ENCODE data around the gene ADAD2. TPM values are rescaled to one million over a fixed set of nuclear protein-coding genes. Genes with fewer than 3 reads are reported as not detected.

Gene ADAD2
- total RNA-seq, 1 donor from 2014 or later: not detected

GRCh38 chr16:84194018-84194417, 3.1 kb downstream of the ADAD2 start:
- DNase-seq (ENCODE audit: low read depth) (no peak), FAIRE-seq (no peak)
- Histone ChIP-seq H3K27me3 (ENCODE audit: insufficient read depth, low read length) (no peaks in the 10 kb centered on the region), H3K27ac (ENCODE audit: low read depth, low read length) (no peak overlapping the region), H3K79me2 (ENCODE audit: insufficient read depth, low read length) (no peaks in the 10 kb centered on the region), H2AFZ (ENCODE audit: low read depth, low read length) (no peak overlapping the region), H3K9ac (ENCODE audit: low read length) (no peak overlapping the region), H3K4me1 (ENCODE audit: insufficient read depth, low read length) (peaks cover 4% of the 10 kb centered on the region), H3K9me3 (ENCODE audit: insufficient read depth, low read depth, low read length) (no peaks in the 10 kb centered on the region), H3K4me3 (ENCODE audit: insufficient read depth, low read depth, low read length) (no peak overlapping the region), H3K36me3 (ENCODE audit: insufficient read depth, low read length) (no peaks in the 10 kb centered on the region), H4K20me1 (ENCODE audit: insufficient read depth, low read length) (no peaks in the 10 kb centered on the region), H3K4me2 (ENCODE audit: low read length) (no peak overlapping the region)
- Mint-ChIP-seq H3K4me1 (ENCODE audit: low read depth, unreplicated experiment) (no peaks in the 10 kb centered on the region), H3K36me3 (ENCODE audit: low read depth, unreplicated experiment) (no peaks in the 10 kb centered on the region), H3K27me3 (ENCODE audit: low read depth, unreplicated experiment) (peaks cover 15% of the 10 kb centered on the region), H3K4me3 (ENCODE audit: unreplicated experiment) (no peak overlapping the region), H3K9me3 (ENCODE audit: unreplicated experiment) (no peaks in the 10 kb centered on the region), H3K27ac (ENCODE audit: unreplicated experiment) (no peak overlapping the region)
- TF ChIP-seq, protein P1, sequence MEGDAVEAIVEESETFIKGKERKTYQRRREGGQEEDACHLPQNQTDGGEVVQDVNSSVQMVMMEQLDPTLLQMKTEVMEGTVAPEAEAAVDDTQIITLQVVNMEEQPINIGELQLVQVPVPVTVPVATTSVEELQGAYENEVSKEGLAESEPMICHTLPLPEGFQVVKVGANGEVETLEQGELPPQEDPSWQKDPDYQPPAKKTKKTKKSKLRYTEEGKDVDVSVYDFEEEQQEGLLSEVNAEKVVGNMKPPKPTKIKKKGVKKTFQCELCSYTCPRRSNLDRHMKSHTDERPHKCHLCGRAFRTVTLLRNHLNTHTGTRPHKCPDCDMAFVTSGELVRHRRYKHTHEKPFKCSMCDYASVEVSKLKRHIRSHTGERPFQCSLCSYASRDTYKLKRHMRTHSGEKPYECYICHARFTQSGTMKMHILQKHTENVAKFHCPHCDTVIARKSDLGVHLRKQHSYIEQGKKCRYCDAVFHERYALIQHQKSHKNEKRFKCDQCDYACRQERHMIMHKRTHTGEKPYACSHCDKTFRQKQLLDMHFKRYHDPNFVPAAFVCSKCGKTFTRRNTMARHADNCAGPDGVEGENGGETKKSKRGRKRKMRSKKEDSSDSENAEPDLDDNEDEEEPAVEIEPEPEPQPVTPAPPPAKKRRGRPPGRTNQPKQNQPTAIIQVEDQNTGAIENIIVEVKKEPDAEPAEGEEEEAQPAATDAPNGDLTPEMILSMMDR (IDR thresholded peaks at IDR 0.05; ENCODE audit: insufficient read depth, low read depth, low read length): no peak
- no peak for TF ChIP-seq EZH2 (IDR thresholded peaks at IDR 0.05; ENCODE audit: insufficient read depth, low read length)

DNA sequence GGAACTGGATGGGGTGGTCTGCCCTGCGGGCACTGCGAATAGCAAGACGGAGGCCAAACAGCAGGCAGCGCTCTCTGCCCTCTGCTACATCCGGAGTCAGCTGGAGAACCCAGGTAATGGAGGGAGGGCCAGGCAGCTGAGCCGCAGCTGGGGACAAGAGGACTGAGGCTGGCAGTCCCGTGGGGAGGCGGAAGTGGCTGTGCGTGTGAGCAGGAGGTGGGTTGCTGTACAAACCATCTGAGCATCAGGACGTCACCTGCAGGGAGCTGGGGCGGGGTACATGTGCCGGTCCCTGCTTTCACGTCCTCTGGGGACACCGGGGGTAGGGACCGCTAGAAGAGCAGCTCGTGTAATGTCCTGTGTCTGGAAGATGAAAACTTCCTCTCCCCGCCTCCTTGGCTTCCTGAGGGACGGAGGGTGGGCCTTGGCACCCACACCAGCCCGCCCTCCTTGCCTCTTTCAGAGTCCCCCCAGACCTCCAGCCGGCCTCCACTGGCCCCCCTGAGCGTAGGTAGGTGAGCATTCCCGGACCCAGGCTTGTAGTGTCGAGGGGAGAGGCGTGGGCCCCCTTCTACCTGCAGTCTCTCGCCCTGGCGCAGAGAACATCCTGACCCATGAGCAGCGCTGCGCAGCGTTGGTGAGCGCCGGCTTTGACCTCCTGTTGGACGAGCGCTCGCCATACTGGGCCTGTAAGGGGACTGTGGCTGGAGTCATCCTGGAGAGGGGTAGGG, 3.7 kb downstream of the ADAD2 start:
- Histone ChIP-seq H3K27me3 (ENCODE audit: insufficient read depth, low read length) (peaks cover 3% of the 10 kb centered on the region), H3K79me2 (ENCODE audit: insufficient read depth, low read length) (no peaks in the 10 kb centered on the region), H3K36me3 (ENCODE audit: insufficient read depth, low read length) (no peaks in the 10 kb centered on the region), H3K4me2 (ENCODE audit: low read length) (no peak overlapping the region), H3K4me1 (ENCODE audit: insufficient read depth, low read length) (peaks cover 4% of the 10 kb centered on the region), H2AFZ (ENCODE audit: low read depth, low read length) (no peak overlapping the region), H3K9ac (ENCODE audit: low read length) (no peak overlapping the region), H3K9me3 (ENCODE audit: insufficient read depth, low read depth, low read length) (no peaks in the 10 kb centered on the region), H3K27ac (ENCODE audit: low read depth, low read length) (no peak overlapping the region), H3K4me3 (ENCODE audit: insufficient read depth, low read depth, low read length) (no peak overlapping the region), H4K20me1 (ENCODE audit: insufficient read depth, low read length) (no peaks in the 10 kb centered on the region)
- FAIRE-seq (no peak), DNase-seq (ENCODE audit: low read depth) (no peak)
- H3K9me3 Mint-ChIP-seq (ENCODE audit: unreplicated experiment): no peaks in the 10 kb centered on the region
- no peaks in the 10 kb centered on the region for H3K36me3 Mint-ChIP-seq (ENCODE audit: low read depth, unreplicated experiment)
- H3K27ac Mint-ChIP-seq (ENCODE audit: unreplicated experiment): no peak overlapping the region
- no peaks in the 10 kb centered on the region for H3K4me1 Mint-ChIP-seq (ENCODE audit: low read depth, unreplicated experiment)
- H3K27me3 Mint-ChIP-seq (ENCODE audit: low read depth, unreplicated experiment): peaks cover 18% of the 10 kb centered on the region
- TF ChIP-seq EZH2 (IDR thresholded peaks at IDR 0.05; ENCODE audit: insufficient read depth, low read length): no peak
- TF ChIP-seq, protein P1 (IDR thresholded peaks at IDR 0.05; ENCODE audit: insufficient read depth, low read depth, low read length): no peak
- no peak overlapping the region for H3K4me3 Mint-ChIP-seq (ENCODE audit: unreplicated experiment)

Data from astrocyte (in vitro differentiated cells and primary cell).